Activated CD8-positive, alpha-beta memory T cell treated with anti-CD3 and anti-CD28 coated beads for 1 hour (primary cell): Measurements from ENCODE around the gene IPPK.
A peak's percentile ranks its signal among the peaks of the same experiment; 100 is the strongest.
"Not testable (repeated sequence)": the region's sequence is repeated elsewhere in the genome, so short reads cannot be mapped to it uniquely, and the experiment has no call there.

ENCODE experiments used
- DNase-seq, 2 donors: peaks; one replicate each; pipeline ENCODE4 v3.0.0-alpha.2; 2020; ENCODE audit warnings: low read depth in 1 of 2; ENCODE audit errors: extremely low read depth in 1 of 2

Gene IPPK

DNA sequence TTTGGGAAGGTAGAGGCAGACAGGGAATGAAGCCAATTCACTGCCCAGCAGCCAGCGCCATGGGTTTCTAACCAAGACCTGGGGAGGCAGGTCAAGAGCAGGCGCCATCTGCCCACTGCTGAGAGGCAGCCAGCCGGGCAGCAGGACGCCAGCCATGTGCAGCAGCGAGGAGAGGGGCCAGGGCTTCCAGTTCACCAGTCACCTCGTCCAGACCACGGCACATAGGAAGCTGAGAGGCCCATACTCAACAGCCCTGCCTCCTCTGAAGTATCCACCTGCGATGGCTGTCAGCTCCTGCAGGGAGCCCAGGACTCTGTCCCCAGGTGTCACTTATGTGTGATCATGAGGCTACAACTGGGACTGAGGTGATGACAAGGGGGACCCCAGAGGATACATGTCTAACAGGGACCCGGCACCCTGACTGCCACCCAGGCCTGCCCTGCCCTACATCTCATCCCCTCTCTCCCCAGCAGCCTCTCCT is 30.1 kb downstream of the IPPK start:
- DNase-seq = no peak

DNA sequence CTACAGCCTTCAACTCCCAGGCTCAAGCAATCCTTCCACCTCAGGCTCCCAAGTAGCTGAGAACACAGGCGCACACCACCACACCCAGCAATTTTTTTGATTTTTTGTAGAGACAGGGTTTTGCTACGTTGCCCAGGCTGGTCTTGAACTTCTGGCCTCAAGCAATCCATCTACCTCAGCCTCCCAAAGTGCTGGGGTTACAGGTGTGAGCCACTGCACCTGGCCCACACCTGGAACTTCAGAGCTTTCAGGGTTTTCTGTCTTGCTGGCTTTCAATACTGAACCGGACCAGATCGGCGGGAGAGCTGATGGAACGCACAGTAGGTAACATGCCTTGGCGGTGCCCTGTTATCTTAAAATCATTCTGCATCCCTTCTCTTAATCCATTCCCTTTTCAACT is 30.8 kb downstream of the IPPK start:
- no peak for DNase-seq

DNA sequence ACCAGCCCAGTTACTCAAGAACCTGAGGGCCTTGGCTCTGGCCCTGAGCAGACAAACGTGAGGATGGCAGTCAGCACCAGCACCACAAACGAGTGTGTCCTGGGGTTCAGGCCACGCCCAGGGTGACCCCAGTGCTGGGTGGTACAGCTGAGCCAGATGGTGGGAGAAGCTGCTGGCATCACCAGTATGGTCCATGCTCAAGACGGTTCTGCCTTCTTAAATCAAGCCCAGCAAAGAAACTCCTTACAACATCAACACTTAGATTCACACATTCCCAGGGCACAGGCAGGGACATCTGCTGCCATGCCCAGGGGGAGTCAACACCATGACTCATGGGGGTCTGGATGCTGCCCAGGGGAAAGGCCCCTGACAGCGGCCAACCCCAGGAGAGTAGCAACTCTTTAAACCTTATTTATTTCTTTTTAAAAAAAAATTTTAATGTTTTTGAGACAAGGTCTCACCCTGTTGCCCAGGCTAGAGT is 31.3 kb downstream of the IPPK start:
- no peak for DNase-seq

DNA sequence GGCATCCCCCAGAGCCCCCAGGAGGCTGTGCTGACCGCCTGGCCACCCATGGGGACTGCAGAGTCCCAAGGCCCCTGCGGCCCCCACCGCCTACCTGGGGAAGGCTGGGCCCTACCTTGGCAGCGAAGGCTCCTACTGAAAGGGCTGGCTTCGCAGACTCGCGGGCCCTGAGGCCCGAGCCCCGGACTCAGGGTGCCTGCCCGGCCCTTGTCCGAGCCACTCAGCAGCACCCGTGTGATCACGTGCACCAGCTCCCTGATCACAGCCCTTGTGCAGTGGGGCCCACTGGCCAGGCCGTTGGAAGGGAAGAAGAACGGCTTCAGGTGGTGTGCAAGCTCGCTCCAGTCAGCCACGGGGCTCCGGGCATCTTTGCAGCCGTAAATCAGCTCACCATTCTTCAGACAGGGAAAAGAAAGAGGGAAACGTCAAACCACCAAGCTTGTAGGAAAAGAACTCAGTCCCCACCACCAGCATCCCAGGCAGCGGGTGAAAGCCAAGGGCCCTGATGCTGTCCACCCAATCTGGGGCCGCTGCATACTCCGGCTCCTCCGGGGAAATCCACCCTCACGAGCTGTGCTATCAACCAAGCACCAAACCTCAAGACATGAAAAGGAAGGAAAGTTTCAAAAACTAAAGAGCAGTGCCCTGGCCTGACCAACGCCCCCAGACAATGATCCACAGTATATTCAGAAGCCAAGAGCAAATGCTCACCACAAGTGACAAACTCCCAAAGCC is 31.9 kb downstream of the IPPK start:
- no peak for DNase-seq

DNA sequence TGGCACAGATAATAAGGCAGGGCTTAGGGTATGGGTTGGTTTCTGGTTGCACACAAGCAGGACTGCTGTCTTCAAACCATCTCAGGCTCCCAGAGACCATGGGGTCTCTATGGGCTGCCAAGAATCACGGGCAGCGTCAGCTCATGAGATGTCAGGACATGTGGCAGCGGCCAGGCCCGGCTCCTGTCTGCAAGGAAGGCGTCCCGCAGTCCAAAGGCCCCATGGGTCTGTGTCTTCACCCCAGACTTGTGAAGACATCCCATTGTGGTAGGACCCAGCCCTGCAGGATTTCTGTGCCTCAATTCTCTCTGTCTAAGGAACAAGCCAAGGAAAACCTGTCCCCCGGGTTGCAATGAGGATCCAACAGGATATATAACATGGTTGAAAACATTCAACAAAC is 32.6 kb downstream of the IPPK start:
- no peak for DNase-seq

DNA sequence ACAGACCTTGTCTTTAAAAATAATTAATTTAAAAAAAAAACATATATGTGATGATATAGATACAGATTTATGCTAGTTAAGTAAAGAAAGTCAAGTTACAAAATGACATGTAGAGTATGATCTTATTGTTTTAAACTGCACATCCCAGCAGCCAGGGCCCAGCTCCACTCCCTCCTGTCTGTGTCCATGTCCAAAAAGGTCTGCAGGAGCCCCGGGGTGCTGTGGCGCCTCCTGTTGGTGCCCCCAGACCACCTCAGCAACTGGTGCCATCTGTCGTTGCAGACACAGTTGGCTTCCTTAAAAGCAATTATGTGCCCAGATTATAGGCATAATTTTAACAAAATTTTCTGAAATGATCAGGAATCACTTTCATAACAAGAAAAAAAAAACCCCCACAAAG is 33.3 kb downstream of the IPPK start:
- no peak for DNase-seq

DNA sequence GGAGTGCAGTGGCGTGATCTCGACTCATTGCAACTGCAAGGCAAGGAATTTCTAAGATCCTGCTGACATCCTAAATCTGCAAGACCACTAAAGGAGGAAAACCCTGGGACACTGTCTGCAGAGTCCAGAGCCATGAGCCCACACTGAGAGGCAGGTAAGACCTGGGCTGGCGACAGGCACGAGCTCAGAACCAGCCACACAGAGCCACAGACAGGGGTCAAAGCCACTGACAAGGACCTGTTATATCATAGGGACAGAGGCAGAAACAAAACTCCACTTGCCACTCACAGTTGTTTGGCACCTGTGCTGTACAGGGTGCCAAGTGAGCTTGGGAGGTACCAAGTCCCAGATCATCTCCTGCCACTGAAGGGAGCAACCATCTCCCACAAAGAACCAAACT is 34.2 kb downstream of the IPPK start:
- DNase-seq = no peak

DNA sequence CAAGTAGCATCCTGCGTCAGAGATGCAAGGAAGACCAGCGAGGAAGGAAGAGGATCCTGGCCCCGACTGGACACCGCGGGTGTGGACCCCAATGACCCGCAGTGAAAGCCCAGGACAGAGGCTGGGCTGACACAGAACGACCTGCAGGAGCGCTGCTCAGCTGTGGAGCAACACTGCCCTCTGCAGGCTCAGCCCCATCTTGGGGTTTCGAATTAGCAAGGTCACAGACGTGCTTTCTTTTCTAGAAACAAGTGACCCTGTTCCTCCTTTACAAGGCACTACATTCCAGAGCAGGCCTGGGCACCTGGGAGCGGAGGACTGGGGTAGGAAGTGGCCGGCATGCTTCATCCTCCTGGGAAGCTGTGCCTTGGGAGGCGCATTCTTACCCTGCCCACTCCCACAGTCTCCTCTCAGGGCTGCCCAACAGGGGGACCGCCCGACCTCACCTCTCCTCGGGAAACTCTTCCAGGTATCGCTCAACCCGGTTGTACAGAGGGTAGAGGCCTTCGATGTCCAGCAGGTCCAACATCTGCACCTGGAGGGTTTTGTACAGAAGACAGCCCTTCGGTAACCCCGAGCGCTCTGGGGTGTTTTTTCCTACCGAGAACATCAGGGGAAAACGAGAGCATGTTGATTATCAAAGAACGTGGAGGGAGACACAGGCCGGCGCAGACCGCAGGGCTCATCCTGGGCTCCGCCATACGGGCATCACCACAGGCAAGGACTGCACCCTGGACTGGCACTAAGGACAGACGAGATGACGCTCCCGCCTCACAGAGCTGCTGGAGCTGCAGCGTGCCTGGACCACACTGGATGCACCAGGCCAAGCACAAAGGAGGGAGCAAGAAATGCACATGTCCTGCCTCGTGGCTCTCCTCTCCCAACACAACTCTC is 35.0 kb downstream of the IPPK start:
- DNase-seq = peak; percentile 3 to 32

DNA sequence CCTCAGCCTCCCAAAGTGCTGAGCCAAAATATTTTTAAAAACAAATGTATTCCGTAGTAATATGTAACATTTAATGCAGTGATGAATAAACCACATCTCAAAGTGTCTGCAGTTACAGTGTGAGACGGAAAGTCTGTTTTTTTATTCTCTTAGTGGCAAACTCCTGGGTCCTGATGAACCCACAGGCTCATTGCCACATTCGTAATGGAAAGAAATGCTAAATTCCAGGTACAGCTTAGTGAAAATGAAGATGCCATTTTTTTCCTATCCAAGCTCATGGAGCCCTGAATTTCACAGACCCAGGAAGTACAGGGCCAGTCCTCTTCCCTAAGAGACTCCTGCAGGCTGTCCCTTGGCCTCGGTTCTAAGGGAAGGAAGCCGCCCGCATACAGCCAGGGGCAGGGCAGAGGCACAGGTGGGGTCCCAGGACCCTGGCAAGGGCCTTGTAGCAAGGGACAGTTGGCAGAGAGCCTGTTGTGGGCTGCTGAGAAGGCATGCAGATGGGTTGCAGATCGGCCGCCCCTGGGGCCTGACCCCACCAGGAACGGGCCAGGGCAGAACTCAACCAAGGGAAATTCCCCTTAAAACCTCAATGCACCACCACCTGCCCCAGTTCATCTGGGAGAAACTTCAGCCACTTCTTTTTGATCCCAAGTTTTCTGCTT is 36.2 kb downstream of the IPPK start:
- DNase-seq = no peak

DNA sequence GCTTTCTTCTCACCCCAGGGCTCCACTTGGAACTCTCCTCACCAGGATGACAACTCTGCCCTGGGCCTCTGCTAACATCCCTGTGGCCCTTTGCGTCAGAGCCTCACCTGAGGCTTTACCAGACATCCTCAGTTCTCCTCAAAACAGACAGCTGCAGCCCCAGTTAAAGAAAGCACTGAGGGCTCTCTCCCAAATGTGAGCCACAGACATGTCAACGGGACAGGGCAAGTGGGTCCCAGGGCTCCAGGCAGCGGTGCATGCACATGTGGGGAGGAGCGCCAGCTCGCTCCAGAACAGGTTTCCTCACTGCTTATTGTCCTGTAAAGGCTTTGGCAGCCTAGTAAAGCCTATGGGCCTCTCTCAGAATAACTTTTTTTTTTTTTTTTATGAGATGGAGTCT is 37.3 kb downstream of the IPPK start:
- no peak for DNase-seq

DNA sequence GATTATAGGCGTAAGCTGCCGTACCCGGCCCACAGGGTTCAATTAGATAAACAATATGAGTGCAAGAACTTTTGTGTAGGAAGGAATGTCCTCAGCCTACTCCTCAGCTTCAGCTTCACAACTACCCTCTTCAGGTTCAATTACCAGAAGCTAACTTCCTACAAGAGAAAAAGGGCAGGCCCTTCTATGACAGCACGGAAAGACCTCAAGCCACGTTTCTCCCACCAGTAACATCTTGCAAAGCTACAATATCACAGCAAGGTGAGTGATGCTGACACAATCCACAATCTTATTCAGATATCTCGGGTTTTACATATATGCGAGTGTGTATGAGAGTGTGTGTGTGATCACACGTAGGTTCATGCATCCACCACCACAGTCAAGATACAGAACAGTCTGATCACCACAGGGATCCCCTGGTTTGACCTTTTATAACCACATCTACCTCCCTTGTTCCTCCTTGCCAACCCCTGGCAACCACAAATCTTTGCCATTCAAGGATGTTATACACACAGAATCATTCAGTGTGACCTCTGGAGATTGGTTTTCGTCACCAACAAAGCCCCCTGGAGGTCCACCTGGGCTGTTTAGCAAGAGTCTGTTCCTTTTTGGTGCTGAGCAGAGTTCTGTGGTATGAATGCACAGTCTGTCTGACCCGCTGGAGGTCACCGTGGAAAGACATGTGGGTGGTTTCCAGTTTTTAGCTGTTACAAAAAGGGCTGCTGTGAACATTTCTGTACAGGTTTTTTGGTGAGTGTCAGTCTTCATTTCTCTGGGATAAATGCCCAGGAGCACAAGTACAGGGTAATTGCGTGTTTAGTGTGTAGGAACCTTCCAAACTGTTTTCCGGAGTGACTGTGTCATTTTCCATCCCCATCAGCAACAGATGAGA is 38.2 kb downstream of the IPPK start:
- DNase-seq = no peak

DNA sequence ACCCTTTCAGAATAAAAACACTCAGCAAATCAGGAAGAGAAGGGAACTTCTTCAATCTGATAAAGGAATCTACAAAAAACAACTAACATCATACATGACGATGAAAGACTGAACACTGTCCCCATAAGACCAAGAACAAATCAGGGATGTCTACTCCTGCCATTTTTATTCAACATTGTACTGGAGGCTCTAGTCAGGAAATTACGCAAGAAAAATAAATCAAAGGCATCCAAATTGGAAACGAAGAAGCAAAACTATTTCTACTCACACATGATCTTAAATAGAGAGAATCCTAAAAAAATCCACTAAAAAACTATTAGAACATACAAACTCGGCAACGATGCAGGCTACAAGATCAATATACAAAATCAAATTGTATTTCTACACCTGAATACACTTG is 42.3 kb downstream of the IPPK start:
- DNase-seq = no peak

DNA sequence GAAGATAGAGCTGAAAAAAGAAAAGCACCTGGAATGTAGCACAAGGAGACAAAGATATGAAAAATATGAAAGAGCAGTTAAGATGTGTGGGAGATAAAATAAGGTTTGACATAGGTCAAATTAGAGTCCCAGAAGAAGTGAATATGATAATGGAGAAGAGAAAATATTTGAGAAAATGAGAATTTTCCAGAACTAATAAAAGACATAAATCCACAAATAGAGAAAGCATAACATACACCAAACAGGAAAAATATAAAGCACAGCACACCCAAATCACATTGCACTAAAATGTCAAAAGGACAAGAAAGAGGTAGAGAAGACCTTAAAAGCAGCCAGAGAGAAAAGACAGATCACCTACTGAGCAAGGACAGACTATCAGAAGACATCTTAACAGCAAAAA is 43.4 kb downstream of the IPPK start:
- DNase-seq = no peak

DNA sequence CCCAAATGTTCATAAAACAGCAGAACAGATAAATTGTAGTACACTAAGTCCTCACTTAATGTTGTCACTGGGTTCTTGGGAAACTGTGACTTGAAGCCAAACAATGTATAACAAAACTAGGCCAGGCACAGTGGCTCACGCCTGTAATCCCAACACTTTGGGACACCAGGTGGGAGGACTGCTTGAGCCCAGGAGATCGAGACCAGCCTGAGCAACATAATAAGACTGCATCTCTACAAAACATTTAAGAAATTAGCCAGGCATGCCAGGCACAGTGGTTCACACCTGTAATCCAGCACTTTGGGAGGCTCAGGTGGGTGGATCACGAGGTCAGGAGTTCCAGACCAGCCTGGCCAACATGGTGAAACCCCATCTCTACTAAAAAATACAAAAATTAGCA is 46.0 kb downstream of the IPPK start:
- DNase-seq = not testable (repeated sequence)

DNA sequence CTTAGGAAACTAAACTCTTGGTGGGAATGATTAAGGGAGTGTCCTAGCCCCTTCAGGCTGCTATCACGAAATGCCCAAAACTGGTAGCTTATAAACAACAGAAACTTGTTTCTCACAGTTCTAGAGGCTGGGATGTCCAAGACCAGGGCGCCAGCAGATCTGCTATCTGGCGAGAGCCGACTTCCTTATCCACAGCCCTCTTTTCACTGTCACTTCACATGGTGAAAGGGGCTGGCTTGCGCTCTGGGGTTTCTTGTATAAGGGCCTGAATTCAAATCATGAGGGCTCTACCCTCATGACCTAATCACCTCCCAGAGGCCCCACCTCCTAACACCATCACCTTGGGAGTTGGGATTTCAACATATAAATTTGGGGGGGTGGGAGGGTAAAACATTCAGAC is 49.1 kb downstream of the IPPK start:
- no peak for DNase-seq

DNA sequence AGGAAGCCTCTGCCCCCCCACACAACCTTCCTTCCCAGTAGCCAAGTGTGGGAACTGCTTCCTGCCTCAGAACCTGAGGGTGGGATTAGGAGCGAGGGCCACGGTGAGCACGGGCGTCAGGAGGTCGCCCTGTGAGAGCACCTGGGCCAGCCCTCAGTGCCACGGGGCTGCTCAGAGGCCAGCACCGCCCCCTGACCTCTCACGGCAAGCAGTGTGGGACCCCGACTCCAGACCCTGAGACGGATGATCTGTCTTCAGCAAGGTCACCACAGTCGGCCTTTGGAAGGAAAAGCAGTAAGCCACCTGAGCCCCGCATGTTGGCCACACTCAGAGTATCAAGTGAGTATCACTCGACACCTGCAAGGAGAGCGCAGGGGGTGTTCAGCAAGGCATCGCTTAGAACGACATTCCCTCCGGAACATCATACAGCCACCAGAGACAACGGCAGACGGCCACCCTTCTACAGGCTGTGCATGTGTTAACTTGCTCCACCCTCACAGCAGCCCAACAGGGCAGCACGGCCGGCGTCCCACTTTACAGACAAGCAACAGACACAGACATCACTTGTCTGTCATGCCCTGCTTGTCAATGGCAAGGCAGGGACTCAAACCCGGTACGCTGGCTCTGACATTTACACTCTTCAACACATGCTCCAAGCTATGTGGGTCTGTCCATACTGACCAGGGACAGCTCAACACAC is 50.2 kb downstream of the IPPK start:
- DNase-seq = no peak

DNA sequence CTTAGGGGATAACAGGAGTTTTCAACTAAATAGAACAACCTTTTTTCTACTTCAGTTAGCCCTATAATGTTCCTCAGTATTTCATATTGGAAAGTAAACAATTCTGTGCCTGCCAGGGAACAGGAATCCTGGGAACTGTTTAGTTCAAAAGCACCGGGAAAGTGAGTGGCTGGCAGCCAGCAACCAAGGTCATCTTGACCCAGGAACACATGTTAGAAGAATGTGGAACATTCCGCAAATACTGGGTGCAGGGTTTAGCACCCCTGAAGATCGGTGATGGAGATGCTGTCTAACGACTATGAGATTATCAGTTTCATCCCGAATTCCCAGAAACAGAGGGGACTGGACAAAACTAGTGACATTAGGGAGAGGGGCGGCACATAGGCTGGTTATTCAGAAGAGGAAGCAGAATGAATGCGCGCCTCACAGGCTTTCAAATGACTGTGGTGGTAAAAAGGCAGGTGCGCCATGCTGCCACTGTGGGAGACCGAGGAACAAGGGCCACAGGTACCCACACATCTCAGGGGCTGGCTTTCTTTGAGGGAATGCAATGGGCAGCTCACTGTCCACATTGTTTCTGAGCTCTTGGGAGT is 51.2 kb downstream of the IPPK start:
- no peak for DNase-seq

DNA sequence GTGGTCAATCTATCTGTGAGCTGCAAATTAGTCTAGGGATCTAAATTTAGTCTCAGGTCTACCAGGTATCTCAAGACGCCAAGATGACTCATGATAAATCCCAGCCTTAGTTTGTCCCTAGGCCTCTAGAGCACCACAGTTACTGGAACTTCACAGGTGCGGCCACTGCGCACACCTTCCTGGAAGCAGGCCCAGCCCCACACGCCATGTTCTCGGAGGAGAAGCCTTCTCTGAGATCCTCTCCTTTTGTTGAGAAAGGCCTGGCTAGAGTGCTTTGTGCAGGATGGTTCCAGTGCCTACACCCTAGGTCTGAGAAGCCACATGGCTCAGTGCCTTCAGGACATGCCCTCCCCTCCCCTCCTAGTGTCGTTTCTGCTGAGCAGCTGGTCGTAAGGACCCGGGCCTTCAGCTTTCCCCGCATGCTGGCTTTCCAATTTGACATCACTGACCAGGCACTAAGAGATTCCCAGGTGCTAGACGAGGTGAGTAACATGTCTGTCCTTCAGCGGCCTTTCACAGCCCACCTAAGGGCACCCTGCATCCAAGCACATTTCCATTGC is 51.9 kb downstream of the IPPK start:
- no peak for DNase-seq

DNA sequence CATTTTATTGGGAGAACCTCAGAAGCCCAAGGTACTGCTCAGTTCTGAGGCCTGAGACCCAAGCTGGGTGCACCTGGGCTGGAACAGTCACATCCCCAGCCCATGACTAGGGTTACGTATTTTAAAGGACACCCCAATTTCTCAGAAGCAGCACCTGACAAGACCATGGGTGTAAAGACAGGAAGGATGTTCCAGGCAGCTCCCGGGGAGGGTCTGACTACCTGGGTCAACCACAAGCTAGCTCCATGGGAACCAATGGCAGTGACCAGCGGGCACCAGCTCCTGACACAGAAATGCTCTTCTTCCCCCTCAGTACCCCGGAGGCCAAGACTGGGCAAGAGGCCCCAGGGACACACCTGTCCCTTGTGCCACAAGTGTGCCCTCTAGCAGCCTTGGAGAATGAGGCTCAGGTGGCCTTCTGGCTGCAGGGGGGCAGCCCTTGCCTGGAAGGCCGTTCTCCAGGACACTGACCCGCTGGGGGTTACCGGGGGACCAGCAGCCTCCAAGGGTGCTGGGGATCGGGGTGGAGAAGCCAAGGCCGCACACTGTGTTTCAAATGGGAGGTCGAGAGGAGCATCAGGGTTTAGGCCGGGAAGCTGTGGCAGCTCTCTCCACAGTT is 52.6 kb downstream of the IPPK start:
- no peak for DNase-seq
